GM21825 (cell line): ENCODE measurements around the gene WNK2.
"Not testable (repeated sequence)": the region's sequence is repeated elsewhere in the genome, so short reads cannot be mapped to it uniquely, and the experiment has no call there.

Experiments used
- ATAC-seq: cut with Tn5 transposase; IDR thresholded peaks from one replicate; pipeline ENCODE4 v1.9.1; 2021; ENCODE audit warnings: mild to moderate bottlenecking, moderate library complexity; ENCODE audit not compliant: unreplicated experiment

WNK2 gene

DNA sequence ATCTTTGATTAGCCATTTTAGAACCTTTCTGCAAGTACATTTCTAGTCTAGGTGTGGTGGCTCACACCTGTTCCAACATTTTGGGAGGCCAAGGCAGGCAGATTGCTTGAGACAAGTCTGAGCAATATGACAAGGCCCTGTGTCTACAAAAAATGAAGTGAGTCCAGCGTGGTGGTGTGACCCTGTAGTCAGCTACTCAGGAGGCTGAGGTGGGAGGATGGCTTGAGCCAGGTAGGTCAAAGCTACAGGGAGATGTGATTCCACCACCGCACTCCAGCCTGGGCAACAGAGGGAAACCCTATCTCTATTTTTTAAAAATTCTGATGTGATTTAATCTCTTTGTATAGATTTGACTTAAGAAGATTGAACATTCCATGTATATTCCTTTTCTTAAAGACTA, 171.9 kb downstream of the WNK2 start:
- ATAC-seq, result no peak

DNA sequence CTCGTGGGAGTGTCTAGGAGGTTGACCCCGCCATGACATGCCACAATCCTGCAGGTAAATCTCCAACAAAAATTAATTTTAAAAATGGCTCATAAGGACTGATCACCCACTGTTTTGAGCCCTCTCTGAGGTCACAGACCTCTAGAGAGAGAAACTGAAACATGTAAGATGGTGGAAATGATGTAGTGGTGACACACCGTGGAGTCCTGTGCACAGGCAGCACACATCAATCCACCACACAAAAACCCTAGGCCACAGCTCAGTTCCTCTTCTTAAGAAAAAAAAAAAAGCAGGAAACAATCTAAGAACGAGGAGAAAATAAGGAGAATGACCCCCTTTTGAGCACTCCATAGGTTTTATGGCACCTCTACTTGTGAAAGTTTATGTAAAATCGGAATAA, 173.7 kb downstream of the WNK2 start:
- ATAC-seq, result no peak

DNA sequence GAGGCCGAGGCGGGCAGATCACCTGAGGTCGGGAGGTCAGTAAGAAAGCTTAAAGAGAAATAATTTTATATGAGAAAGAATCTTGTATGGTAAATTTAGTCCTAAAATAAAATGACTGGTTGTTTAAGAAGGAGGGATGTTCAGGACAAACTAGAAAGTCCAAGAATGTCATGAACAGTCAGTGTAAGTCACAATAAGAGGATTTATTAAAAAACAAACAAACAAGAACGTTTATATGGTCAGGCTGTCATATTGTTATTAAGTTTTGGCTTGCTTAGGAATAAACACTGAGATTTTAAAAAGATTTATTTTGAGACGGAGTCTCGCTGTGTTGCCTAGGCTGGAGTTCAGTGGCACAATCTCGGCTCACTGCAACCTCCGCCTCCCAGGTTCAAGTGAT, 176.0 kb downstream of the WNK2 start:
- ATAC-seq, result not testable (repeated sequence)

DNA sequence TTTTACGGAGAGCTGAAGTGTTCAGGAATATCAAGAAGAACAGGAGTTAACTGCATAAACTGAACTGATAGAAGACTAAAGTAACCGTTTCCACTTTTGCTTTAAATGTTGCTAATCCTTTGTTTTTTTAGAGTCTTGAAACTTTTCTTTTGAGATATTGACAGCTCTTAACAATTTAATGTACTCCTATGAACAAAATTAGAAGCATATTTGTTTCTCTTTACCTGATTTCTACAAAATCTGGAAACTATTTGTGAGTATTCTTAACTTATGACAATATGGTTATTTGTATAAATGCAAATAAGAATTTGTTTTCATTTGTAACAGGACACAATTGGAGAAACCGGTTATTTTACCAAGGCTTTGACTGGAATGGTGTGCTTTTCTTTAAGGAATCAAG, 178.1 kb downstream of the WNK2 start:
- no peak for ATAC-seq

DNA sequence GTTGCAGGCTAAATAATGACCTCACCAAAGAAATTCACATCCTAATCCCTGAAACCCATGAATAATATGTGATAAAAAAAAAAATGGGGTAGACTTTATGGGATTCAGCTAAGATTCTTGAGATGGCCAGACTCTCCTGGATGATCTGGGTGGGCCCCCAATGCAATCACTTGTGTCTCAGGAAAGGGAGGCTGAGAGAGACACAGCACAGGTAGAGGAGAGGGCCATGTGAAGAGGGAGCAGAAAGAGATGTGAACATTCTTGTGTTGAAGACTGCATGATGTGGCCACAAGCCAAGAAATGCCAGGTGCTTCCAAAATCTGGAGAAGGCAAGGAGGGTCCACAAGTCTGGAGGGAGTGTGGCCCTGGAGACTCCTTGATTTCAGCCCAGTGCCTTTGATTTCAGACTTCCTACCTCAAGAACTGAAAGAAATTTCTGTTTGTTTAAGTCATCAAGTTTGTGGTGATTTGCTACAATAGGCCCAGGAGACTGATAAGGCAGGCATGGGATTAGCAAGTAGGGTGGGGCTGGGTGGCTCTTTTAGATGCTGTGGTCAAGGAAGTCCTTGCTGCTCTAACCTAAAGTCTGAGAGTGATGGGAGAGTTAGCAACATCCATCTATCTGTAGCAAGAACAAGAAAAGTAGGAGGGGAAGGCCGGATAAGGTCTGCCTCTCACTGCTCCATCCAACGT, 180.9 kb downstream of the WNK2 start:
- ATAC-seq, result no peak

DNA sequence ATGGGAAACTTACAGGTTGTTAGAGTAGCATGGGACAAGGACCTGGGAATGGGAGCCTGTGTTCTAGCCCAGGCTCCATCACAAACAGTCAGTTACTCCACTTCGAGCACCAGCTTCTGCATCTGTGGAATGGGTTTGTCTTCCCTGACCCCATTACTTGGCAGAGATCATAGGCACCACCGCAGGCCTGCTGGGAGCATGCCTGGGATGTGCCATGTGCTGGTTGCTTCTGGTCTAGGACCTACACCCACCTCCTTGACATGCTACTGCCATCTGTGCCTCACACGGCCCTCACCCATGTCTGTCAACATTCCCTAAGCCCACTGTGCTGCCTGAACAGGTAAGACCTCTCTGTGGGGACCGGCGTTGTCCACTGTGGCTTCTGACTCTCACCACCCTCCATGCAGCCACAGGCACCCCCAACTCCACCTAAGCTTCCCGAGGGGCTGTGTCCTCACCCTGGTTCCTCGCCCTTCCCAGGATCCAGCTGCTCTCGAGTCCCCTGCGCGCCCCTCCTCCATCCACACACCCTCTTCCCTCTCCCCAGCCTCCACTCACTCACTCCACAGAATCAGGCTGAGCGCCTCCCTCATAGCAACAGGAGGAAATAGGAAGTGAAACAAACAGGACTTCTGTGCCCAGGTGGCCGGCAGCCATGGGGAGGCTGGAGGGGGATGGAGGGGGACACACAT, 181.6 kb downstream of the WNK2 start:
- ATAC-seq, result no peak

DNA sequence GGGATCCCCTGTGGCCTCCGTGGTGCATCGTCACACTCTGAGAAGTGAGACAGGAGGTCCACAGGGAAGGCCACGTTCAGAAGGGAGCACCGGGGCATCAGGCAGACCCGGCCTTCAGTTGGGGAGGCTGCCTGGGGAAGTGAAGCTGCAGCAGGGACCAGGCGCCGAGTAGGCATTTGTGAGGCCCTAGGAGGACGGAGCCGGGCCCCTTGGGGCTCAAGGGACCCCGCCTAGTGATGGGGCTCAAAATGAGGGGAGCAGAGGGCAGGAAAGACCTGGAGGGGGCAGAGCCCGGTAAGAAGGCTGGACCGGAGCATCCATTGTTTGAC, 182.1 kb downstream of the WNK2 start:
- no peak for ATAC-seq

DNA sequence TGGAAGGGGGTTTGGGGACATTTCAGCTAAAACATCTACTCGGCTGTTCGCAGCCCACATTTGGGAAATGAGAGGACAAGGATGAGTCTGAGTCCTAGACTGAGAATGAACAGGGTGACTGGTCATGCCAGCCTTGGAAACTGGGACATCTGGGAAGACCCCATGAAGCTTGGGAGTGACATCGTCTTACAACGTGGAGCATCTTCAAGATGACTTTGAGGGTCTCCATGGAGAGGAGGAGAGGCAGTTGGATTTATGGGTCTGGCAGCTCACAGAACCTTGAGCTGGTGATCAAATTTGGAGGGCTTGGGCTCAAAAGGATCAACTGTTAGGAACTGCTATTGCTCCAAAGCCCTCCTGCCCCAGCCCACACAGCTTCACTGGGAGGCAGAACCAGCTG, 182.5 kb downstream of the WNK2 start:
- ATAC-seq, result not testable (repeated sequence)

DNA sequence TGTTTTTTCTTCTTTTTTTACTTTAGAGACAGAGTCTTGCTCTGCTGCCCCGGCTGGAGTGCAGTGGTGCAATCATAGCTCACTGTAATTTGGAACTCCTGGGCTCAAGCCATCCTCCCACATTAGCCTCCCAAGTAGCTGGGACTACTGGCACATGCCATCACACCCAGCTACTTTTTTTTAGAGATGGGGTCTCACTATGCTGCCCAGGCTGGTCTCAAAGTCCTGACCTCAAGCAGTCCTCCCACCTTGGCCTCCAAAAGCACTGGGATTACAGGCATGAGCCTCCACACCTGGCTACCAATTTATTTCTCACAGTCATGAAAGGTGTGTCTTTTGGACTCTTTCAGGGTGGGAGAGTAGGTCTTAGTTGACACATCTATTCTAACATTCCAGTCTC, 184.5 kb downstream of the WNK2 start:
- no peak for ATAC-seq

DNA sequence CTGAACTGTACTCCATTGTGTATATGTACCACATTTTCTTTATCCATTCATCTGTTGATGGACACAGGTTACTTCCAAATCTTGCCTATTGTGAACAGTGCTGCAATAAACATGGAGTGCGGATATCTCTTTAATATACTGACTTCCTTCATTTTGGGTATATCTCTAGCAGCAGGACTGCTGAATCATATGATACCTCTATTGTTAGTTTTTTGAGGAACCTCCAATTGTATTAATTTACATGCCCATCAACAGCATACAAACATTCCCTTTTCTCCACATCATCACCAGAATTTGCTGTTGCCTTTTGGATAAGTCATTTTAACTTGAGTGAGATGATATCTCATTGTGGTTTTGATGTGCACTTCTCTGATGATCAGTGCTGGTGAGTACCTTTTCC, 185.7 kb downstream of the WNK2 start:
- no peak for ATAC-seq
